Right kidney (tissue), 1 donor: ENCODE data around the gene LSM10.

Source experiments
- DNase-seq: peaks from one replicate; pipeline ENCODE4 v3.0.0-alpha.2; 2016

LSM10 gene

GRCh38 chr1:36411674-36412648 lies 14.3 kb upstream of the LSM10 start:
- DNase-seq: no peak

- DNase-seq: no peak
Measured at GRCh38 chr1:36408479-36408878, 10.8 kb upstream of the LSM10 start.

DNA sequence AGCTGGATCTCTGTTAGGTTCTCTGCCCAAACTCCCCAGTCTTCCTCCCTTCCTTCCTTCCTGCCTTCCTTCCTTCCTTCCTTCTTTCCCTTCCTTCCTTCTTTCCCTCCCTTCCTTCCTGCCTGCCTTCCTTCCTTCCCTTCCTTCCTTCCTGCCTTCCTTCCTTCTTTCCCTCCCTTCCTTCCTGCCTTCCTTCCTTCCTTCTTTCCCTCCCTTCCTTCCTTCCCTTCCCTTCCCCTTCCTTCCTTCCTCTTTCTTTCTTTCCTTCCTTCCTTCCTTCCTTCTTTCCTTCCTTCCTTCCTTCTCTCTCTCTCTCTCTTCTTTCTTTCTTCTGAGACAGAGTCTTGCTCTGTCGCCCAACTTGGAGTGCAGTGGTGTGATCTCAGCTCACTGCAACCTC lies 8.7 kb upstream of the LSM10 start:
- no peak for DNase-seq

- no peak for DNase-seq
Measured at GRCh38 chr1:36402504-36402890, 4.8 kb upstream of the LSM10 start.

DNA sequence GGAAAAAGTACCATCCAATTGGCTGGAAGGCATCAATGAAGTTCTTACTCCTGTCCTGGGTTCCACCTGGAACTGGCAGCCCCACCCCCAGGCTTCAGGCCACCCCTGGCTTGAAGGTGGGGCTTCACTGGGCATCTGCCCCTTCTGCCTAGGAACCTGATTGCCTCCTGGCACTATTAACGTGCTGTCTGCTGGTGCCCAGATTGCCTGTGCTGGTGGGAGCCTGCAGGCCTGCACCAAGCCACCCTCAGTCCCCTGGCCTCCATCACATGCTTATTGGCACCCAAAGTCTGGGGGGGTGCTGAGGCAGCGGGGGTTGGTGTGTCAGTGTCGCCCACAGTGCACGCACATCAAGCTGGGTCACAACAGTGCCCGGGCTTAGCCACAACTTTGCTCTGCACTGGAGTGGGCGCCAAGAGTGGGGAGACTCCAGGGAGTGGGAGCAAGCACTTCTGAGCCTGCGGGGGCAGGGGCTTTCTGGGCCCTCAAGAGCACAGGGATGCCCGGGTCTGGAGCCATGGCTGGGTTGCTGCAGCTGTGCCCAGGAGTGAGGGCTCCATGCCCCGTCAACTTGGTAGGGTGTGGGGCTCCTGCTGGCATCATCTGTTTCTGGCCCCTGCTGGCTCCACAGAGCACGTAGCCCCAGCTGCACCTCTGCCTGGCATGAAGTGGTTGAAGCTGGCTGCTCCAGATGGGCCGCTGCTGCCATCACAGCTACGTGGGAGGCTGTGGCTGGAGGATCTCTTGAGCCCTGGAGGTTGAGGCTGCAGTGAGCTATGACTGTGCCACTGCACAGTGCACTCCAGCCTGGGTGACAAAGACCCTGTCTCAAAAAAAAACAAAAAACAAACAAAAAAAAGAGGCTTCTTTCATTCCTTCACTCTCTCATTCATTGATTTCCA lies 4.1 kb upstream of the LSM10 start:
- DNase-seq: no peak

GRCh38 chr1:36400825-36401601 lies 3.3 kb upstream of the LSM10 start:
- no peak for DNase-seq

- DNase-seq: no peak
Measured at GRCh38 chr1:36400514-36400824, 2.8 kb upstream of the LSM10 start.

GRCh38 chr1:36398370-36398977 lies 766 bp upstream of the LSM10 start:
- no peak for DNase-seq

GRCh38 chr1:36397083-36397377 lies 678 bp downstream of the LSM10 start:
- DNase-seq: no peak

DNA sequence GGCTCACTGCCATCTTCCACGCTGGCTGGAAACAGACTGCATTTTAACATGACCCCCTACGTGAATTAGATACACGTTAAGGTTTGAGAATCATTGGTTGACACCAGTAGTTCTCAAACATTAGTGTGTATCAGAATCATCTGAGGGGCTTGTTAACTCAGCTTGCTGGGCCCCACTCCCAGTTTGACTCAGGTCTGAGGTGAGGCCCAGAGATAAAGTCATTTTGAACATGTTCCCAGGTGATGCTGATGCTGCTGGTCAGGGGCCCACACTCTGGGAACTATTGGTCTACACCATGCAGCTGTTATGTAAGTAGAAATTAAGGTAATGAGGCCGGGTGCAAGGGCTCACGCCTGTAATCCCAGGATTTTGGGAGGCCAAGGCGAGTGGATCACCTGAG lies 1.3 kb downstream of the LSM10 start:
- DNase-seq: no peak

DNA sequence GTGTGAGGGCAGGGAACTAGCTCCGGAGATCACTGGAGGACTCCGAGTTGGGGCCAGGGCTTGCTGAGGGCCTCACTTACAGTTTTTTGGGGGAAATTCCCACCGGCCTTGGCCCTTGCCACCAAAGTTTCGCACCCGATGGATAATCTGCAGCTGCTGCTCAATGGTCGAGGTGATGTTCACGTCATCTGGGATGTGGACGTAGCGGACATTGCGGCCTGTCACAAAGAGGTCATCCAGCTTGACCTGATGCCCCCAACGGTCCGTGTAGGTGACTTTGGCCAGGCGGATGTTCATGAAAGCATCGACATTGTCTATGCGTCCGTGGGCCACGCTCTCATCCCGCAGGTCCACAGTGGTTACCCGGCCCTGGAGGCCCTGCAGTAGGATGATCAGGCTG lies 4.0 kb downstream of the LSM10 start:
- DNase-seq: no peak

GRCh38 chr1:36392836-36393235 lies 4.9 kb downstream of the LSM10 start:
- no peak for DNase-seq

- no peak for DNase-seq
Measured at GRCh38 chr1:36391271-36391670, 6.4 kb downstream of the LSM10 start.

DNA sequence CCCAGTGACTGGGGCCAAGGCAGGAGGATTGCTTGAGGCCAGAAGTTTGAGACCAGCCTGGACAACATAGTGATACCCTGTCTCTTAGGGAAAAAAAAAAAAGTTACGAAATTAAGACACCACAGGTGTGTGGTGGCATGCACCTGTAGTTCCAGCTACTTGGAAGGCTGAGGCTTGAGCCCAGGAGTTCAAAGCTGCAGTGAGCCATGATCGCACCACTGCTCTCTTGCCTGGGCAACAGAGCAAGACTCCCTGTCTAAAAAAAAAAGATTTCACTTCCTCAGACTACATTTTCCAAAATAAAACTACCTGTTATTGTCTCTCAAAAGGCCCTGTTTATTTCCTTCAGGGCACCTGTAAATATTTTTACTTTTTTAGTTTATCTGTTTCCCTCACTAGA lies 7.3 kb downstream of the LSM10 start:
- DNase-seq: no peak

GRCh38 chr1:36389999-36390398 lies 7.7 kb downstream of the LSM10 start:
- DNase-seq: no peak

- no peak for DNase-seq
Measured at GRCh38 chr1:36389261-36389660, 8.4 kb downstream of the LSM10 start.

GRCh38 chr1:36387141-36387949 lies 10.4 kb downstream of the LSM10 start:
- no peak for DNase-seq

- no peak for DNase-seq
Measured at GRCh38 chr1:36386265-36387140, 11.2 kb downstream of the LSM10 start.

- DNase-seq: peak; percentile 82
Measured at GRCh38 chr1:36385410-36386264, 12.1 kb downstream of the LSM10 start, which contains the start of gene STK40. Gene STK40, minus strand, starts transcription at chr1:36385924. Its CDS starts 24,592 bp downstream, at chr1:36361332.
